OCI-M2 (cell line): Measurements from ENCODE around the gene NHERF1.

ENCODE experiments used
- DNase-seq: peaks from one replicate; lab custom pipeline; 2025; ENCODE audit not compliant: unreplicated experiment; lab: John Stamatoyannopoulos, UW

NHERF1 gene

DNA sequence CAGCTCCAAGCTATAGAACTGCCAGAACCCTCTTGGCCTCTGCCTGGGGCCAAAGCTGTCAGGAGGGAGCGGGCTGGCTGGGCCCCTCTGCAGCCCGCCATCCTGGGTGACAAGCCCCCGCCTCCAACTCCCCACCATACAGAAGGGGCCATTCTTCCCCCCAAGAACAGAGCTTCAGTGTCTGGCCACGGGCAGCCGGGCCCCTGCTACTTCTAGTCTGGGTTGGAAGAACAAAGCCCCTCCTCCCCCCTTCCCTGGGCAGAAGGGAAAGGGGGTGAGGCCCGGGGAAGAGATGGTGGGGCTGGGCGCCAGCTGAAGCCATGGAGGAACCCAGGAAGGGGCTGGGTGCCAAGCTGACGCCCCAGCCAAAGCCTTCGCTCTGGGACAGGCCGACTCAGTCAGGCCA, 18.7 kb downstream of the NHERF1 start:
- no peak for DNase-seq

DNA sequence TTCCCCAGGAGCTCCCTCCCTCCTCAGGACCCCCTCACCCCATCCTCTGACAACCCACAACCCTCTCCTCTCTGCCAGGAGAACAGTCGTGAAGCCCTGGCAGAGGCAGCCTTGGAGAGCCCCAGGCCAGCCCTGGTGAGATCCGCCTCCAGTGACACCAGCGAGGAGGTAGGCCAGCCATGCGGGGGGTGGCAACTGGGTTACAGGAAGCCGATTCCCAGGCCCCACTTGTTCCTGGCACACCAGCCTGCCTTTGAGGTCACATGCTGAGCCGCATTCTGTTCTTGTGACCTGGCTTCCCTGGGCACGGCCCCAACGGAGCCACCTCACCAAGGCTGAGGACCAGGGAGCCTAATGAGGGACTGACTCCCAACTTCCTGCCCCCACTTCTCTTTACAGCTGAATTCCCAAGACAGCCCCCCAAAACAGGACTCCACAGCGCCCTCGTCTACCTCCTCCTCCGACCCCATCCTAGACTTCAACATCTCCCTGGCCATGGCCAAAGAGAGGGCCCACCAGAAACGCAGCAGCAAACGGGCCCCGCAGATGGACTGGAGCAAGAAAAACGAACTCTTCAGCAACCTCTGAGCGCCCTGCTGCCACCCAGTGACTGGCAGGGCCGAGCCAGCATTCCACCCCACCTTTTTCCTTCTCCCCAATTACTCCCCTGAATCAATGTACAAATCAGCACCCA, 19.8 kb downstream of the NHERF1 start:
- DNase-seq: no peak

DNA sequence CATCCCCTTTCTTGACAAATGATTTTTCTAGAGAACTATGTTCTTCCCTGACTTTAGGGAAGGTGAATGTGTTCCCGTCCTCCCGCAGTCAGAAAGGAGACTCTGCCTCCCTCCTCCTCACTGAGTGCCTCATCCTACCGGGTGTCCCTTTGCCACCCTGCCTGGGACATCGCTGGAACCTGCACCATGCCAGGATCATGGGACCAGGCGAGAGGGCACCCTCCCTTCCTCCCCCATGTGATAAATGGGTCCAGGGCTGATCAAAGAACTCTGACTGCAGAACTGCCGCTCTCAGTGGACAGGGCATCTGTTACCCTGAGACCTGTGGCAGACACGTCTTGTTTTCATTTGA, 20.3 kb downstream of the NHERF1 start:
- no peak for DNase-seq

DNA sequence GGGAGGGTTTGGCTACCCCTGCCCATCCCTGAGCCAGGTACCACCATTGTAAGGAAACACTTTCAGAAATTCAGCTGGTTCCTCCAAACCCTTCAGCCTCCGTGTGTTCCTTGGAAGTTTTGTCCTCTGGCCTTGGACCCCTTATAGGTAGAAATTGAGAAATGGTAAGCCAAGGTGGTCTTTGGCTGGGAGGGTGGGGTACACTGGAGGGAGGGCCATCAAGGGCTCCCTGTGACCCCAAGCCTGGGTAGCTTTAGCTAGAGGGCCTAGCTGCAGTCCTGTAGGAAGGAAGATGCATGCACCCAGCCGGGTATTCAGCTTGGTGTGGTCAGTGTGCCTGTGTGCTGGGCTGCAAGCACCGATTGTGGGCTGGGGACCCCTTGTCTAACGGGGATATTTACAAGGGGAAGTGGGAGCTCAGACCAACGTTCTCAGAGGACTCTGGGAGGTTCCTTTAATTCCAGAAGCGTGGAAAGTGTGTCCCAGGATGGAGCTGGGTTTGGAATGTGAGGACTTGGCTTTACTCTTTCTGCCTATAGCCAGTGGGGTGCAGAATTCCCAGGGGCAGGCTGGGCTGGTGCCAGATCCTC, 20.9 kb downstream of the NHERF1 start:
- no peak for DNase-seq

DNA sequence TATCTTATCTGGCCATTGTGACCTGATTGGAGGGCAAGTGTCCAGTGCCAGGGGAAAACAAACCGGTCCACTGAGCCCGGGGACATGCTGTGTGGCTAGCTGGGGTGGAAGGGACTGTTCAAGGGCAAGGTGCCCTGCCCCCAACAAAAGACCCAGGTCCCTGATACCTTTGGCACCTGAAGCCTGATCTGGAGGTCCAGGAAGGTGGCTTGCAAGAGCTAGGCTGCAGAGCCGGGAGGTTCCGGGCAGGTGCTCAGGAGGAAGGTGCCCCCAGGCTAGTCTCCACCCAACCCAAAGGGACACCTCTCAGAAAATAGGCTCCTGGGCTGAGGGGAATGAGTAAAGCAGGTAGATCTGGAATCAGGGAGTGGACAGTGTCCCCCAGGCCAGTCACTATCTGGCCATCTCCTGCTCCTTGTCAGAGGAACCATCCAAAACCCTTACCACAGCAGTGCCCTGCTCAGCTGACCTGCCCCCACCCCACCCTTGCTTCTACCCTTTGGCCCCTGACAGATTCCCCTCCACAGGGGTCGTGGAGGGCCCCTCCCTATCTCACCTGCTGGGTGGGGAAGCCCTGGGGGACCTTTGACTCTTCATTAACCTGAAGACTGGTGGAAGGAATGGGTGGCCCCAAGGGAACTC, 21.5 kb downstream of the NHERF1 start:
- no peak for DNase-seq

DNA sequence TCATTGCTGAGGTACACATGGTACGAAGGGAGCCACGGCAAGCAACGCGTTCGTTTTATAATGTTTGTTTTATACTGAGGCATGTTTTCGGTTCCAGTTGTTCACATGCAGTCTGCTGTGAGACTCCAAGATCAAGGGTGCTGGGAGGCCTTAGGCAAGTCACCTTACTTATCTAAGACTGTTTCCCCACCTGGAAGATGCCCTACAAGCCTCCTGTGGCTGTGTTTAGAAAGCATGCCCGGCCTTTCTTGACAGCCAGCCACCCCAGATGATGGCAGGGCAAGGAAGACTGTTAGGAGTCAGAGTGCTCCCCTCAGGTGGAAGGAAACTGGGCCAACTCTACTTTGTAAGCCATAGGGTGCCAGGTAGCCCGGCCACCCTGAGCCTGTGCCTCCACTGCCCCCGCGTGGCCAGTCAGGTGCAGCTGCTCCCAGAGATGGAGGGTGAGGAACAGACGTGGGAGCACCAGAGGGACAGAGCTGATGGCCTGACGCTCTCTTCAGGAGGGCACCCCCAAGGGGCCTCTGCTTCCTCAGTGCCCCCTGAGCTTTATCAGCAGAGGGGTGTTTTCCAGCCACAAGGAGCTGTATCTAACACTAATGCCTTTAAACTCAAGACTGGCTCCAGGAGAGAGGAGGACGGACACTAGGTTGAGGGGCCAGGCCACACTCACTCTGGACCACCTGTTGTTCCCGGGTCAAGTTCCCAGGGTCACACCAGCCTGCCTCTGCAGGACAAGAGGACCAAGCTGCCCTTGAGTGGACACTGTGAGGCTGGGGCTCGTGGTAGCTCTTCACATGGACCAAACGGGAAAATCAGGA, 22.3 kb downstream of the NHERF1 start:
- DNase-seq: no peak

DNA sequence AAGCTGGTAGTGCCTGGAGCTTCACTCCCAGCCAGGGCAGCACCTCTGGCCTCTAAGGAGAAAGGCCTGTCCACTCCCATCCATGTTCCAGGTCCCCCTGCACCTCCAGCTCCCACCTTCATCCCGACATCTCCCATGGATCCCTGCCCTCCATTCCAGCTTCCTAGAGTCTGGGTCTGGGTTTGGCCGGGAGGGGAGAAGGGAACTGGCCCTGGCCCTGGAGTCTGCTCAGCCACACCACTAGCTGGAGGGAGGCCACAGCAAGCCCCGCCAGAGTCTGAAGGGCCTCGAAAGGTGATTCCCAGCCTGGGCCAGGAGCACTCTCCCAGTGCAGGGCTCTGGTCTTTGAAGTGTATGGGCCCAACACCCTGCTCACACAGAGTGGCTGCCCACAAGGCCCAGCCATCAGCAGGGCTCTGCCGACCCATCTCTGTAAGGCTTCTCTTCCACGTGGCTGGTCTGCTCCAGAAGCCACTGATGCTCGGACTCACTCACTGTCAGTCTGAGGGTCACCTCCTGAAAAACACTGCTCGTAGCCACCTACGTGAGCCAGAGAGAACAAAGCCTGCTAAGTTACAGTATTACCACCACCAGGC, 23.0 kb downstream of the NHERF1 start:
- DNase-seq: no peak

DNA sequence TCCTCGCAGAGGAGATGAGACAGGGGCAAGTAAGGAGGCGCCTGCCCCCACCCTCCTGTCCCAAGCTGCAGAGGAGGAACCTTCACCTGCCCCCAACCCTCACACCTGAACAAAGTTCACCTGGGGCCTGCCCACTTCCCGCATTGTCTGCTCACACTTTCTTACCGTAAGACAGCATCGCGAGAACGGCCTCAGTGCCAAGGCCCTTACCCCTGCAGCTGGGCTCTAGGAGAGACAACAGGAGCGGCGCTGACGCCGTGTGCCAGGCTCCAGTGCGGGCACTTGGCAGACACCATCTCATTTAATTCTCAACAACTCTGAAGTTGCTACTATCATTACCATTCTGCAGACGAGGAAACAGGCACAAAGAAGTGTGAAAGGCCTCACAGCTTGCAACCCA, 23.6 kb downstream of the NHERF1 start:
- DNase-seq: no peak

DNA sequence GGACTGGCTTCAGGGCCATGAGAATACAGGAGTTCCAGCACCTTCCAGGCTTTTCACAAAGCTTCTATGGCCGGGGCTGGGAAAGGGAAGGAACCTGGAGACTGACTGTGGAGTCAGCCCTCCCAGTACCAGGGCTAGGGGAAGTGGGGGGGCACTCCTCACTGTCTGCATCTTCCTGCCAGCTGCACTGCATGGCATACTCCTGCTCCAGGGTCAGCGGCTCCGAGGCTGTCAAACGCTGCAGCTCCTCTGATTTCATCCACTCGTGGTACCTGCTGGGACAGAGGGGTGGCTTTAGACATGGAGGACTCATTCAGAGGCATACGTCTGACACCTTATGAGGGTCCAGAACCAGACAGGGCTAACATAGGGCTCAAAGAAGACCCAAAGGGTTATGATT, 25.0 kb downstream of the NHERF1 start:
- DNase-seq: no peak

DNA sequence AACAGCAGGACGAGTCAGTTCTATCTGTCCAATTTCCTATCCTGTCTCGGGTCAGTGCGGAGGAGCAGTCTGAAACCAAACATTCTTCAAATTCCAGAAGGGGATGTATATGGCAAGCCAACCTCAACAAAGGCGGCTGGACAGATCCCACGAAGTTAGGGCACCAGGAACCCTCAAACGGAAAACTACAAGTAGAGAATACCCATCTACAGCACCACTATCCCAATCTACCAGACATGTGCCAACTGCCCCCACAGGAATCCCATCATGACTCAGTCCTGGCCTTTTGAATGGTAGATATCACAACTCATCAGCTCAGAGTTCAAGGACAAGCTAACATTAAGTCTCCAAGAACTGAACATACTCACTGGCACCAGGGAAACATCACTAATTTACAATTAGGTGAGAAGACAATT, 25.5 kb downstream of the NHERF1 start:
- DNase-seq: no peak

DNA sequence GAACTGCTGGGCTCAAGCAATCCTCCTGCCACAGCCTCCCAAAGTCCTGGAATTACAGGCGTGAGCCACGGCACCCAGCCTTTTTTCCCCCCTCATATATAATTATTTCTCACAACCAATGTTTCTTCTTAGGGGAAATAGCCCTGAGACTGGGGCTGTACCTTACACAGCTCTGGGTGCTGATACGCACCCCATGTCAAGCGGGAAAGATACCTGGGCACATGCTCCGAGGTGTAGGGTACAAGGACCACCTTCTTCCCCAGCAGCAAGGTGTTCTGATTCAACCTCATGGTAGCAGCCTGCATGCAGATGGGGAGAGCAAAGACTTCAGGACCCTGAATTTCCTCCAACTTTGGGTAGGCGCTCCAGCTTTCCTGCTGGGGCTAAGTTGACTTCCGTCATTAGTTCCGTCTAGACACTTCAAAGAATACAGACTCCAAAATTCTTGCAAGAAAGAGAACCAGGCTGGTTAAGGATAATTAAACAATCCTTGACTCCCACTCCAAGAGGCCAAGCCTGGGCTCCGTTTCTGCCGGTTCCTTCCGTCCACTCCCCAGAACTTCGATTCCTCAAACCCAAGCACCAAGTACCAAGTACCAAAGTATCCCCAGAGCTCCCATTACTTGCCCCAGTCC, 27.1 kb downstream of the NHERF1 start:
- no peak for DNase-seq

DNA sequence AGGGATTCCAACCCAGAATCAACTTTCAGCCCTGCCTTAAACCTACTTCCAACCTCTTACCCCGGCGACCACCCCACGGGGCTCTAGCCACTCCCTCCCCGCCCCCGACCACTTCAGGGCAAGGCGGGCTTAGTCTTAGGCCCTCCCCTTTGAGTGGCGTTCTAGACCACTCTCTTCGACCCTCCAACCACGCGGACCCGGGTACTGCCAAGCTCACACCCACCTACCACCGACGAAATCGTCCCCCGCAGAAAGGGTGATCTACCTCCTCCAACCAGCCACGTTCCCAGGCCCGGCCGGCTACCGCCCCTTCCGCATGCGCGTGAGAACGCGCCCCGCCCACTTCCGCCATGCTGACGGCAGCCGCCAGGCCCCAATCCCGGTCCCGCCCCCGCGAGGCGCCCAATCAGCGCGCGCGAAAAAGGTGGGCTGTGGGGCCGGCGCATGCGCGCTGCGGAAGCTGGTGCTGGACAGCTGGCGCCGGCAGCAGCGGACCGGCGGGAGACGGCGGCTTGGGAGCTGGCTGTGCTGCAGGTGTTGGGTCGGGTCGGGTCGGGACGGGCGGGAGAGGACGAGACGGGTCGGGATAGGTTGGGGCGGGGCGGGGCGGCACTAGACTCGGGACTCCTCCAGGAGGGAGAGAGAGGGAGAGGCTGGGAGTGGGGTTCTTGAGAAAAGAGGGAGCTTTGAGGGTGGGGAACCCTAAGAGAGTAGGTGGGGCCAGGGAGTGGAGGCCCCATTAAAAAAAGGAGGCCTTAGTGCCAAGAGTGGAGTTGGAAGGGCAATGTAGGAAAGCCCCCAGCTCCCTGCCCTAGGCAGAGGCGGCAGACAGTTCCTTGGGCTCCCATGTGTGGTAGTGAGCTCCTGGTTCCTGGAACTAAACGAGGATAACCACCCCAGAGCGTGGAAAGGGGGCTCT, 27.9 kb downstream of the NHERF1 start, which contains the start of gene NAT9:
Gene NAT9 (minus strand): TSS at position 302 of the 919 bp plus-strand sequence. CDS start 647 bp downstream, outside the sequence.
- DNase-seq: peak; percentile 54

DNA sequence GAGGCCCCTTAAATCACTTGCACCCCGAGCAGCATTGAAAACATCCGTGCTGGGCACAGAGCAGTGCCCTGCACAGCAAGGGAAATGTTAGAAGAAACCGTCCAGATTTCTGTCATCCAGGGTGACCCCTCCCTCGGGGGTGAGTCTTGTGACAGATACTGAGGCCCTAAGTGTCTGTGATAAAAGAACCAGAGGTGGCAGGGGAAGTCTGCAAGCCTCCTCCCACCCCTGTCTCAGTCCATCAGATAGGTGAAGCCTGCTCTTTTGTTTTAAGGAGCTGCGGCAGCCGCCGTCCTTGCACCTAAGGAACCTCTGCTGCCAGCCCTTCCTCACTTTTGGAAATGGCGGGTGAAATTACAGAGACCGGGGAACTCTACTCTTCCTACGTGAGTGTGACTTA, 28.6 kb downstream of the NHERF1 start:
- no peak for DNase-seq

DNA sequence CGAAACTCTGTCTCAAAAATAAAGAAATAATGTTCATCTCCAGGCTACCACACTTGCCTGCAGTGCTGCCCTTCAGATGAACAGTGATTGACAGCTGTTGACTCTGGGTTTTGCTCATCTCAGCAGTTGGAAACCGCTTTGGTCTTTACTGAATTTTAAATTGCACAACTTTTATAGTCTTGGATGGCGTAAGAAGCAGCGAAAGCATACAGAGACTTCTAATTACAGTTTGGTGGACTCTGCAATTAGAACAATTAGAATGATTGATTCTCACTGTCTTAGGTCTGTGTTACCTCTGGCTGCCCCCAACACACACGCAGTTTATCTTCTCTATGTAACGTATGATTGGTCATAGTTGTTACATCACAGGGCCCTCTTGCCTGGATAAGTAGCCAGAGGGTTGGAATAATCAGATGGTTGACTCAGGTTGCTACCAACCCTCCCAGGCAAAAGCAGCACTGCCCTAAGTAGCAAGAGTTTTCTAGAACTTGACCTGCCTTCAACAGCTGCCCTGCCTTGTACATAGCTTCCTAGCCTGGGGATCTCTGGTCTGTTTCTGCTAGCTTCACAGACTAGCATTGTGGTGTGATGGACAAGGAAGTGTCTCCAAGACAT, 29.6 kb downstream of the NHERF1 start:
- DNase-seq: no peak

DNA sequence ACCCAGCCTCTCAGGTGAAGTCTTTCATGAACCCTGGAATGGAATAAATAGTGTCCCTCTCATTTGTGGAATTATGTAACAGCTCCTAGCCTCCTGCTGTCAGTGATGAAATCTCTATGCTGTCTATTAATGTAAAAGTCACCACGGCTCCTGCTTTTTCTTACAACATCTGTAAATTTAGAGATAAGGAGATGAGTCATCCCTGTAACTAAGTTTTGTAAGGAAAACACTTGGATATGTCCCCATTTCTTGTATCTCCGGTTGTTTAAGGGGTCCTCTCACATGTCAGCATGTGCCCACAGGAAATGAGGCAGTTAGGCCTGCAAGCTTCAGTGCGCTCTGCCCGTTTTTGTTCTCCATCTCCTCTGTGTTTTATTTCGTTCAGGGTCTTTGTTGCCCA, 30.5 kb downstream of the NHERF1 start:
- no peak for DNase-seq

DNA sequence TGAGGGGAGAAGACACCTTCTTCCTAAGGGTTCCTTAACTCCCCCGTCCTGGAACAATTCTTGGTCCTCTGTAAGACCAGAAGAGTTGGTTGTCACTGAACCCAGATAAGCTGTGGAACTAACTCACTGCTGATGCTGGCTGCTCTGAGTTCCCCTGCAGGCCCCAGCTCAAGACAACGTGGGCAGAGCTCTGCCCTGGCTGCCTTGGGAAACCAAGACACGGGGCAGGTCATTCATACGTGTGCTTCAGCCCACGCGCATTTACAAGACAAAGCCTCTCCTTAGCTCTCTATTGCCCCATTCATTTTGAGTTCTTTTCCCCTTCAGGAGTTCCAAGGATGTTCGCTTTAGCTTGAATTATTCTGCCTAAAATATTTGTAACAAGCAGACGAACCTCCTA, 31.1 kb downstream of the NHERF1 start:
- DNase-seq: no peak

DNA sequence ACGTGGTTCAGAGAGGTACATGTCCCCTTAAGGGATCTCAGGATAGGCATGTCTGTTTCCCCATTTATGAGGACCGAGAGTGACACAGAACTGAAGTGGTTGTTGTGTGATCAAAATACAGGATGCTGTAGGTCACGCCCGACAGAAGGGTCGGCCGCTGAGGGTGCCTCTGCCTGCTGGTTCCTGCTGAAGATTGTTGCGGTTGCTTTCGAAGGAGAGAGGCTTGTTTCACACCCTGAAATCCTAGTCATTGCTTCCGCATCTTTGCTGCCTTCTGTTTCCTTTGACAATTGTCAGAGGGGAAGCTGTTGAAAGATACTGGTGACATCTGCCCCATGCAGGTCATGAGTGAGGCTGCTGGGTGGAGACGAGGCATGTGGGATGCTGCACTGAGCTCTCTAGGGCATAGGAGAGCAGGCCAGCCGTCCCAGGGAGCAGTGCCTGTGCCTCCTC, 31.5 kb downstream of the NHERF1 start:
- DNase-seq: no peak

DNA sequence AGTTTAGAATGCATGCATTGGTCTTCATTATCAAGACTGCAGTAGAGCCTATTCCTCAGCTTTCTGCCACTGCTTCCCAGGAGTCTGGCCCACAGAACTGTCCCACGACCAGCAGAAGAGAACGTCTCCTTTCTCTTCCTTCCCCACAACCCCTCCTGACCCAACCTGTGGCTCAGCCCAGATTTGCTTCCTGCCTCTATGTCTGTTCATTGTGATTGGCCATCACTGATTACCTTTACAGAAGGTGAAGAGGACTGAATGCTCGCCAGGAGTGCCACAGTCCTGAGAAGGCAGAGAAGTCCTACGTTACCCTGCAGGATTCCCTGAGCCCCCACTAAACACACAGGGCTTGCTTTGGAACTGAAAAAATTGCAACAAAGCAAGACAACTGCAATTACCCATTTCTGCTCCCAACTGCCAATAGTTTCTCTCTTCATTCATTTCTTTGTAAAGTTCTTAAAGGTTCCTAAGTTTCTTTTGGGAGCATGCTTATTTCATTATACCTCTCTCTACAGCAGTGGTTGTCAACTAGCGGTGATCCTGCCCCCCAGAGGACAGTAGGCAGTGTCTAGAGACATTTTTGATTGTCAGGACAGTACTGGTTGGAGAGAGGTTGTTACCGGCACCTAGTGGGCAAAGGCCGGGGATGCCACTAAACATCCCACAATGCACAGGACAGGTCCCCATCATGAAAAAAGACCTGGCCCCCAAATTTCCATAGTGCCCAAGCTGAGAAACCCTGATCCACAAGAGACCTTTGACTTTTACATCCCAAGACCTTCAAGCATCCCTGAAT, 32.2 kb downstream of the NHERF1 start:
- DNase-seq: no peak
